Stimulated activated CD8-positive, alpha-beta memory T cell treated with anti-CD3 and anti-CD28 coated beads, Interleukin-15, amount 100 ng/mL, for 48 hours (primary cell): Measurements from ENCODE around the gene GALNT12.

ENCODE experiments used
- DNase-seq, 2 donors: peaks; one replicate each; pipeline ENCODE4 v3.0.0-alpha.2; 2020; ENCODE audit warnings: low read depth in 2 of 2

The GALNT12 gene

DNA sequence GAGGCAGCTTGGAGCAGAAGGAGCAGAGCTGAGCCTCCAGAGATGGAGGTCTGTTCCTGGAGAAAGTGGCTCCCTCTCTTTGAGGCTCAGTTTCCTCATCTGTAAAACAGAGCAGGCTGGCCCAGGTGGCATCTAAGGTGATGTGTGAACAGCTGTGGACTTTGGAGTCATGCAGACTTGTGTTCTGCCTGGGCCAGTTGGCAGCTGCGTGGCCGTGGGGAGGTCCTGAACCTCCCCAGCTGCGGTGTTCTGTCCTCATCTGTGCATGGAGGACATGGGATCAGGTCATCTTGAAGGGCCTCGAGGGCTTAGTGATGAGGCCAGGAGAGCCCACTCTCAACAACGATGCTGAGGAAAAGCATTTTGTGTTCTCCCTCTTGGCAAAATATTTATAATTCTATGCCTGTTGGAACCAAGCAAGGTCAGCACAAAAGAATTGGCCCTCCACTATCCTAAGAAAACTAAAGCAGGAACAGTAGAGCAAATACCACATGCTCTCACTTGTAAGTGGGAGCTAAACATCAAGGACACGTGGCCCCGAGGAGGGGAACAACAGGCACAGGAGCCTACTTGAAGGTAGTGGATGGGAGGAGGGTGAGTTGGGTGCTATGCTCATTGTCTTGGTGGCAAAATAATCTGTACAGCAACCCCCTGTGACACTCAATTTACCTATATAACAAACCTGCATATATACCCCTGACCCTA lies 73.0 kb downstream of the GALNT12 start:
- no peak for DNase-seq

DNA sequence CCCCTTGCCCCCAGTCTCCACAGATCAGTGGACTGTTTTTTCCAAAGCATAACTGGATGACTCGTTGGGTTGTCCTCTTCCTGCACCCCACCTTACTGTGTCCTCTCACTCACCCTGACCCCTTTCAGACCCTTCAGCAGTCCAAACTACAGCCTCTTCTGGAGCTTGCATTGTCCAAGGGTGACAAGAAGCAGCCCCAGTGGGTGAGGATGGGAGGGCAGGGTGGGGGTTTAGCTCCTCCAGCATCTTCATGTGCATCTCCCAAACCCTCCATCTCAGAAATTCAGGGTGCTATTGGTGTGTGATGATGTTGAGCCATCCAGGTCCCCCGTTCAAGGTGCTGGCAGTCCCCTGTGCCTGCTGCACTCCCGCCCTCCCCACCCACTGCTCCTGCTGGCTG lies 73.9 kb downstream of the GALNT12 start:
- no peak for DNase-seq

DNA sequence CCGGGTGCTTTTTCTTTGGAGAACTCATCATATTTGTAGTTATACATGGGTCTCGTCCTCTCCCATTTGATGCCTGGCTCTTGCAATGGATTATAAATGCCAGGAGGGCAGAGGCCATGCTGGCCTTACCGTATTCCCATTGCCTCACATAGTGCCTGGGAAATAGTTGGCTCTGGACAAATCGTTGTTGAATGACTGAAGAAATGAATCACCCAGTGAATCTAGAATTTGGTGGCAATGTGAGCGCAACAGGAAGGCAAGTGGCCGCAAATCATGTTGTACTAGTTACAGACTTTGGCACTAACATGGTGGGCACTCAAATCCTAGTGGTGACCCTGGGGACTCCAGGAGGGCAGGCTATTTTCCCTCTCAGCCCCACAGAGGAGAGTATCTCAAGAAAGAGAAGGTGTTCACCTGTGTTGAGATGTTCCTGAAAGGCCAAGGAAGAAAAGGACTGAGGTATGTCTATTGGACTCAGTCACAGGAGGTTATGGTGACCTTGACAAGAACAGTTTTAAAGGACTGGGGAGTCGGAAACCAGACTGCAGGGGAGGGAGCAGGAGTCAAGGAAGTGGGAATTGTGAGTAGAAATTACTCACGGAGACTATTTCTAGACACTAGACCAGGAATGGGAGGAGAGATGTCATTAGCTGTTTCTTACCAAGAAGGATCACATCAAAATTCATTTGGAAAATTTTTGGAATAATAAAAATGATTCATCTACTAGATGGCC lies 74.5 kb downstream of the GALNT12 start:
- DNase-seq: no peak

DNA sequence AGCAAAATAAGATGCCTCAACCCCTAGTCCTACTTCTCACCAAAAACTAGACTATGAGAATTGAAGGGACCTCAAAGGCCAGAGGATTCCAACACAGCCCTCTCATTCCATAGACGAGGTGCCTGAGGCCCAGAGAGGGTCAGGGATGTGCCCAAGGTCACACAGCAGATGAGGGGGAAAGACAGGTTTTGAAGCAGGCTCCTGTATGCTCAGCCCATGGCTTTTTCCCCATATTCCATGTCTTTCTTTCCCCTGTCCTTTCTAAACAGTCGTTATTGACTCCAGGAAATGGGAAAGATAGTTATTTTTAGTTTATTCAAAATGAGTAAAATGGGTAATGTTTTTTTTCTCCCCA lies 75.1 kb downstream of the GALNT12 start:
- DNase-seq: no peak

DNA sequence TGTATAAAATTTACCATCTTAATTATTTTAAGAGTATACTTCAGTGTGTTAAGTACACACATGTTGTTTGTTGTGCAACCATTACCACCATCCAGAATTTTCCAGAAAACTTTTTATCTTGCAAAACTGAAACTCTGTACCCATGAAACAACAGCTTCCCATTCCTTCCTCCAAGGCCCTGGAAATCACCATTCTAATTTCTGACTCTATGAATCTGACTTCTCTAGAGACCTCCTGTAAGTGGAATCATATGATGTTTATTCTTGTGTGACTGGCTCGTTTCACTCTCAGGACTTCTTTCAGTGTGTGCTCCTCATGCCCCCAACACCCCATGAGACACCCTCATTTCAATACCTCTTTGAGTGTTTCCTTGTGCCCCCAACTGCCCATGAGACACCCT lies 75.8 kb downstream of the GALNT12 start:
- DNase-seq: no peak

DNA sequence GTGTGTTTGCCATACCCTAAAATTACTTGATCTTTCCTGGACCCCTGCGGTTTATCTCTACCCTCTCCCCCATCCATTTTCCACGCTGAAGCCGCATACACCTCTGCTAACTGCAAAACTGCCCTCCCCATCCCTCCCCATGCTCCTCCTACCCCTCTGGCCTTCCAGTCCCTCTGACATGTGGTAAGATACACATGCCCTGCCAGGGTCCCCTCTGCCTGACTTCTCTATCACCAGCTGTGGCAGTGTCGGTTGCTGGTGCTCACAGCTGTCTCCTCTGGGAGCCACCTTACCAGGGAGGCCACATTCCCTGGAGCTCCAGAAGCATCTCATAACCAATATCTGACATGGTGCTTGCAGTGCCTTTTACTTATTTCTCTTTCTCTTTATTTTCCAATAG lies 77.4 kb downstream of the GALNT12 start:
- DNase-seq: no peak

DNA sequence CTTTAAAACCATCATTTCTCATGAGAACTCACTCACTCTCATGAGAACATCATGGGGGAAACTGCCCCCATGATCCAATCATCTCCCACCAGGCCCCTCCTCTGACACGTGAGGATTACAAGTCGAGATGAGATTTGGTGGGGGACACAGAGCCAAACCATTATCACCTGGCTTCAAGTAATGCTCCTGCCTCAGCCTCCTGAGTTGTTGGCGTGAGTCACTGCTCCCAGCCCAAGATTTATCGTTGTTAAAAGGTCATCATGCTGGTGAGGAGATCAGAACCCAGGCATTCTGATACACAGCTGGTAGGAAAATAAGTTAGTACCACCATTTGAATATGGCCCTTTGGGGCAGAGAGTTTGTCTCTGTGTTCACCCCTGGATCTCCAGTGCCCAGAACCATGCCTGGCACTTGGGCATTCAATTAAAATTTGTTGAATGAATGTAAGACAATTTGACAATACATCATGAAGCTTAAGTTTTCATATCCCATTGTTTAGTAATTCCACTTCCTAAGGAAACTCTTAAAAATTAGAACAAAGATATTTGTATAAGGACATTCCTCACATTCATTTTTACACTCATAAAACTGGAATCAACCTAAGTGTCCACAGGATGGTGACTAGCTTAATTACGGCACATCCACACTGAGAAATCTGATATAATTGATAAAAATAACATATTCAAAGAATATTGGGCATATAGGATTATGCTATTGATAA lies 78.3 kb downstream of the GALNT12 start:
- no peak for DNase-seq

DNA sequence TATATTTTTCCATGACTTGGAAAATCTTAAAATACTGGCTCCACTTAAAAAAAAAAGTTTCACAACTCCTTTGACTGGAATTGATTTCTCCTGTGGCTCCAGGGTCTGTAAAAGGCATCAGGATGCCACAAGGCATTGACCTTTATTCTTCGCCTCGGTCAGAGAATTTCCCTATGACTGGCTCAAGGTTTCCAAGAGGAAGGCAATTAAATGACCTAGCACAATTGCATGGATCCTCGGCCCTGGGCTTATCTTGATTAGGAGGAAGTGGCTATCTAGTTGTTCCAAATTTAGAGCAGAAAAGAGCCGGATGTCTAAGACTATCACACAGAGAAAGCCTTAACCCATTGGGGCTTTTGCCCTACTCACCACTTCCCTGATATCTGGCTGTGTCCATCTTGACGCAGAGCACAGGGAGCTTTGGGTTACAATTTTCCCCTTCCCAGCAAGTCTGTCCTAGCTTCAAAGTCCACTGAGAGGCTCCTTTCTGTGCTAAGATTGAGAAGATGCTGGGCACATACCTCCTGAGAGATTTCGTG lies 79.3 kb downstream of the GALNT12 start:
- no peak for DNase-seq

DNA sequence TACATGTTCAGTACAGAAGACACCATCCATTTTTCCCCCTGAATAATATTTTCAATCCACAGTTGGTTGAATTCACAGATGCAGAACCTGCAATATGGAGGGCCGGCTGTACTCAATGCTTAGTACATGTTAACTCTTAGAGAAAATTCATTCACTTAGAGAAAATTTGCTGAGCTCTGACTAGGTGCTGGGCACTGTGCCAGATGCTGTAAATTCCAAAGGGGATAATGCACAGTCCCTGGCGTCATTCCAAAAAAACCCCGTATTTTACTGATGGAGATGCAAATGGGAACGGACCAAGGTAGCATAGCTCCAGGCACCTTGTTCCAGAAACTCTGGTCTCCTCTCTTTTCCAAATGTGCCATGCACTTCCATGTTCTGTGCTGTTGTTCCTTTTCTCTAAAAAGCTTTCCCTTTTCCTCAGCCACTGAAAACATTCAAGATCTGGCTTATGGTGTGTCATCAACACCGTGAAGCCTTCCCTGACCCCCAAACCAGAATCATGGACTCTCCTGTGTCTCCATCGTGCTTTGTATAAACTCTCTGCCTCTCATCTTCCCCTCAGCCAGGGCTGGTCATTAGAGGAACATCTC lies 80.5 kb downstream of the GALNT12 start:
- DNase-seq: no peak

DNA sequence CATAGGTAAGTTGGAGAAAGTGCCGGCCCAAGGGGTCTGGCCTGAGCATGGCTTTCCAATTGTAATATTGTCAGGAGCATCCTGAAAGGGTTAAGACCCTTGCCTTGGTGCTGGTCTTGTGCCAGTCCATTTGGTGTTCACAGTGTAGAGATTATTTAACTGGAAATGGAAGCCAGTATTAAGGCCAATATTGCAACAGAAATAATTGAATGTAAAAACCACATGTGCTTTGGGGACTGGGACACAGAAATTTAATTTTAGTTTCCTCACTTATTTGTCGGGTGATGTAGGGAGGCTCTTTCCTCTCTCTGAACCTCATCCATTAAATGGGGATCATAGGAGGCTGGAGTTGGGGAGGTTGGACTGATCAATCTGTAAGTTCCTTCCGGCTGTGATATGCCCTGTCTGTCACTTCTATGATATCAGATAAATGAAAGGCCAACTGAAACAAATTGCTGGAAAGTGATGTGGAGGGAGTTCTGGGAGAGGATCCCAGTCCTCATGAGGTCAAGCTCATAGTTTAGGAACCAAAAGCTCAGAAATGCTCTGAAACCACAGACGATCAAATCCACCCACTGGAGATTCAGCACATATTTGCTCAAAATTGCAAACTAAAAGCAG lies 81.4 kb downstream of the GALNT12 start:
- no peak for DNase-seq

DNA sequence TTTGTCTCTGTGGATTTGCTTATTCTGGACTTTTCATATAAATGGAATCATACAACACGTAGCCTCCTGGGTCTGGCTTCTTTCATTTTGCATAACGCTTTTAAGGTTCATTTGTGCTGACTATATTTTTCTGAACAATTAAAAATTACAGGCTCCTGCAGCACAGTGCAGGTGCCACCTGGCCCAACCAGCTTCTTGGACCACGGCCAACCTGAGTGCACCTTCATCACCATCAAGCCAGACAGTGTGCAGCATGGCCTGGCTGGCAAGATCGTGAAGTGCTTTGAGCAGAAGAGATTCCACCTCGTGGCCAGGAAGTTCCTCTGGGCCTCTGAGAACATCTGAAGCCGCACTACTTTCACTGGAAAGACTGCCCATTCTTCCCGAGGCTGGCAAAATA lies 82.8 kb downstream of the GALNT12 start:
- no peak for DNase-seq

DNA sequence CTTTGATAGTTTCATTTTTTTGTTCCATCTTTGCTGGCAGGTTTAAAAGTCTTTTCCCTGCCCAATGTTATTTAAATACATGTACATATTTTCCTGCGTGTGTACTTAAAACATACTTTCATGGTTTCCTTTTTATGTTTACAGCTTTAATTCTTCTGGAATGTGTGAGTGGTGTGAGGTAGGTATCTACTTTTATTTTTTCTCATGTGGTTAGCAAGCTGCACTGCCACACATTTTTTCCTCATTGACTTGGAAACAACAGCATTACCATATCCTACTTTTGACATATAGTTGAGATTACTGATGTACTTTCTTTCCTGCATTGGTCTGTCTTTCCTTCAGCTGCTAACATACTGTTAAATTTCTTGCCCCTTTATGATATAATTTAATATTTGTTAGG lies 84.8 kb downstream of the GALNT12 start:
- DNase-seq: no peak

DNA sequence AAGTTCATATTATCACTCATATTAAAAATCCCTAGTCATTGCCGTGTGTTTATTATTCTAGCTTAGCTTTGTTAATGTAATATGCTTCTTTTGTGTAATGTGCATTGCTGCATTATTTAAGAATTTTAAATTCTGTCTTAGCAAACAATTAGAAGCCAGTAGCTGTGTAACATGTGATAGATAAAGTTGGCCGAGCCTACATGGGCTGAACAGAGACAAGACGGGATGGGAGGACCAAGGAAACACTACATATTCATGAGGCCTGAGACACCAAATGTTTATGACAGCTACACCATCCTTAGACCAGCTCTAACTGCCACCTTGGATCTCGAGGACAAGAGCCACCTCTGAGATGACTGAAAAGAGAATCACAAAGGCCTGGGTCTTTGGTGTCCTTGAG lies 85.2 kb downstream of the GALNT12 start:
- DNase-seq: no peak

DNA sequence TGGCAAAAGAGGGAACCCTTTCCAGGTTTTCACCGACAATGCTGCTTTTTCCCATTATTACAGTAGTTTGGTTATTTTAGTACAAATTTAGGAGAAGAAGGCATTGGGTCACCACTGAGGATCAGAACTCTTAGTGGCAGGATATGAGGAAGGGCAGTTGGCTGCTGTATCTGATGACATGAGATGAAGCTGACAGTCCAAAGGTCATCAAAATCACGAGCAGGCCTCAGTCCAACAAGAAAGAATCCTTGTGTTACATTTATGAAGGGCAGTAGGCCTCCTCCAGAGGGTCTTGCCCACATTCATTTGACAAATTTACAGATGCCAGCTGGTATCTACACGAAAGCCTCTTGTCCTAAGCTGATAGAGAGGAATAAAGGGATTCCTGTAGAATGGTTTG lies 86.7 kb downstream of the GALNT12 start:
- DNase-seq: no peak

DNA sequence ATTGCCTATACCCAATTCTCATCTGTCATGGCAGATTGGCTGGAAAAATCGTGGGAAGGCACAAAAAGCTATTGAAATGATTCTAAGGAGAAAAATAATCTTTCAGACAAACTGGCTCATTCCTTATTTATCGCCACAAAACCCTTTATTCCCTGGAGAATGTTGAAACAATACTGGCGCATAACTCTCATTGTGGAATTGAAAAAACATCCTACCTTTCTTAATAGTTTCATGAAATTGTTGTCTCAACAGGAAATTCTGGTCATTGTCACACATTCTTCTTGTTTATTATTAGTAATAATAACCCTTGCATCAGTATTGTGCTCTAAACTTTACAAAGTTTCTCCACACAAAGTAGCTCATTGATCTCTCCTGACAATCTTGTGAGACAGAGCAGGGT lies 87.3 kb downstream of the GALNT12 start:
- no peak for DNase-seq

DNA sequence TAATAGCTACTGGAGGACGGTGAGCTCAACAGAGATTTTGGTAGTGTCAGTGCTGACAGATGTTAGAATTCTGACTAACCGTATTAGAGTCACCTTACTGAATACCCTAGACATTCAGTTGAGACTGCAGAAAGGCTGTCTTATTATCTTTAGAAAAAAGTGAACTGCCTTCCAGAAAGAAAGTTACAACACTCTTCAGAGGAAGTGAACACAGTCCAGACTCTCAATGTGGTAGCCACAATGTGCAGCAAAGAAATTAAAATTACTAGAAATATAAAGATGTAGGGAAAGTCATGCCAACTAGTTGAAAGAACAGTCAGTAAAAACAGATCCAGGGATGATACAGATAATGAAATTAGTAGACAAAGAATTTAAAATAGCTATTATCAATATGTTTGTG lies 89.2 kb downstream of the GALNT12 start:
- no peak for DNase-seq

DNA sequence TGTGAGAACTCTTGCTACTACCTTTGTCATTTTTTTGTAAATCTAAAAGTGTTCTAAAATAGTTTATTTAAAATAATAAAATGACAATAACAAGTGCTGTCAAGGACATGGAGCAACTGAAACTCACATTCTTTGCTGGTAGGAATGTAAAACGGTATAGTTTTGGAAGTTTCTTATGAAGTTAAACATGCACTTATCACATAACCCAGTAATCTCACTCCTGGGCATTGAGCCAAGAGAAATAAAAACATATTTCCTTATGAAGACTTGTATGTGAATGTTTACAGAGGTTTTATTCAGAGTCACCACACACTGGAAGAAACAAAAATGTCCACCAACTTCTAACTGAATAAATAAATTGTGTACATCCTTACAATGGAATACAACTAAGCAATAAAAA lies 90.3 kb downstream of the GALNT12 start:
- no peak for DNase-seq

DNA sequence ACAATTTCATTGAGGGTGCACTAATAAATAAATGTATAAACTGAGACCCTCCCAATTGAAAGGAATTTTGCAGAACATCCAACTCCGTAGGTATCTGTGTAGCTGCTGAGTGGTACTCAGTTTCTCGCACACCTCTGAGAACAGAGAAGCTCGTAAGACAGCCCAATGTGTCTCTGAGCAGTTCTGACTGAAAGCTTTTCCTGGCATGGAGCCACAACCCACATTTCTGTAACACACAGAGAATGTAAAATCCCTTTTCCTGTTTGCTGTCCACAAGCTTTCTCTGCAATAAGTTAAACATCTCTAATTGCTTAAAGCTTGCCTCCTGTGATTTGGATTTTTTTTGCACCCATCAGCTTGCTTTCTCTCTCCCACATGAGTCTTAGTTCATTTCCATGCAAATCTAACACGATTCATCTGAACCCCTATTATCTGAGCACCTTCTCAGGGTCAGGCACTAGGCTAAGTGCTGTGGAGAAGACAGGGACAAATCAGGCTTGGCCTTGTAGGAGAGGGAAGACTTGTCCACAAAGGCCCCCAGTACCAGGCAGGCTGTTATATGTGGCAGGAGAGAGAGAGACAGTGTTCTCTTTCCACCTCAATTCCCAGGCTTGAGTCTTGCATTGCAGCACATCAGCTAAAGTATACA lies 92.1 kb downstream of the GALNT12 start:
- DNase-seq: no peak
